NT2/D1 (cell line): ENCODE data around the gene LTBP1.

Experiments used
- SUZ12 ChIP-seq: IDR thresholded peaks from 2 replicates; pipeline ENCODE4 v1.6.1; 2011; ENCODE audit not compliant: insufficient read length, insufficient read depth; ENCODE audit errors: extremely low read depth
- YY1 ChIP-seq: IDR thresholded peaks from 2 replicates; pipeline ENCODE4 v1.6.1; 2011; ENCODE audit not compliant: insufficient read length, insufficient read depth
- ZNF274 ChIP-seq: IDR thresholded peaks from 2 replicates; pipeline ENCODE4 v1.6.1; 2011; ENCODE audit warnings: mild to moderate bottlenecking, low read depth, low read length

- TF ChIP-seq YY1 (no peak), SUZ12 (no peak), ZNF274 (no peak)
Measured at GRCh38 chr2:33158482-33159003, 211.8 kb downstream of the LTBP1 start.
